Endothelial cell of umbilical vein (primary cell): Measurements from ENCODE around the gene OSBPL10. TPM values are rescaled to one million over a fixed set of nuclear protein-coding genes. Genes with fewer than 3 reads are reported as not detected.

Experiments used
- BruUV-seq: library from RNA; stranded (reverse); fragments of 400-500 nt; replicated peaks from 2 replicates; lab custom pipeline; 2021; lab: Mats Ljungman, UMichigan
- CTCF ChIA-PET: fragments of 300-600, 350-600 bp; sonication (Branson Sonifier 250); formaldehyde crosslinking; loops from one replicate; lab custom pipeline; 2021; ENCODE audit warnings: antibody characterized with exemption, inconsistent platforms; lab: Charles Lee
- POLR2A ChIA-PET: fragments of 300-600, 350-600 bp; sonication (Branson Sonifier 250); formaldehyde crosslinking; loops from one replicate; lab custom pipeline; 2021; ENCODE audit warnings: antibody characterized with exemption, inconsistent platforms; lab: Charles Lee
- DNase-seq: peaks from one replicate; pipeline ENCODE4 v3.0.0-alpha.2; 2011; ENCODE audit warnings: low read depth, low spot score
- FAIRE-seq: peaks from 2 replicates; lab custom pipeline; 2011; peaks lifted over from hg19 to GRCh38; lab: Jason Lieb, UNC
- H2AFZ ChIP-seq: 2 replicates; pipeline ENCODE4 v1.6.0; 2012; ENCODE audit warnings: low read depth, low read length, control low read depth, inconsistent platforms
- H3K27ac ChIP-seq: 2 replicates; pipeline ENCODE4 v1.5.1; 2011; ENCODE audit warnings: low read depth, mild to moderate bottlenecking, control low read depth, low read length, moderate library complexity; ENCODE audit not compliant: insufficient read depth
- H3K27me3 ChIP-seq, 2 experiments: 2 replicates each; pipeline versions ENCODE4 v1.6.0 to v1.6.1; 2011; ENCODE audit warnings: low read length in 2 of 2, mixed read lengths in 1 of 2; ENCODE audit not compliant: control insufficient read depth in 2 of 2, insufficient read depth in 2 of 2
- H3K36me3 ChIP-seq, 2 experiments: 2 replicates in 1 of 2; 3 replicates in 1 of 2; pipeline ENCODE4 v1.5.1; 2011; ENCODE audit warnings: low read length in 2 of 2, mild to moderate bottlenecking in 1 of 2, moderate library complexity in 1 of 2; ENCODE audit not compliant: control insufficient read depth in 2 of 2, insufficient read depth in 2 of 2; ENCODE audit errors: extremely low read depth in 1 of 2
- H3K4me1 ChIP-seq: 3 replicates; pipeline ENCODE4 v1.5.1; 2011; ENCODE audit warnings: mild to moderate bottlenecking, low read length; ENCODE audit not compliant: control insufficient read depth, insufficient read depth; ENCODE audit errors: extremely low read depth
- H3K4me2 ChIP-seq: 2 replicates; pipeline ENCODE4 v1.6.1; 2011; ENCODE audit warnings: low read length, control low read depth, mixed read lengths; ENCODE audit not compliant: insufficient read depth
- H3K4me3 ChIP-seq, 3 experiments: fragments of 200-600 bp in 1 of 3; sonication (generic), shearing (Covaris generic) in 1 of 3; replicated peaks in 1 of 3; 2 replicates each; pipeline ENCODE4 v1.5.1; 2011 to 2016; ENCODE audit warnings: control low read depth in 3 of 3, low read length in 3 of 3, mild to moderate bottlenecking in 2 of 3, inconsistent platforms in 1 of 3, low read depth in 1 of 3, moderate library complexity in 1 of 3; ENCODE audit not compliant: insufficient read depth in 1 of 3
- H3K79me2 ChIP-seq: 2 replicates; pipeline ENCODE4 v1.6.0; 2012; ENCODE audit warnings: low read length, inconsistent platforms; ENCODE audit not compliant: control insufficient read depth, insufficient read depth
- H3K9ac ChIP-seq: replicated peaks from 2 replicates; pipeline ENCODE3; 2011; ENCODE audit warnings: low read length, control low read depth; ENCODE audit not compliant: insufficient read depth; ENCODE audit errors: extremely low read depth
- H3K9me1 ChIP-seq: replicated peaks from 3 replicates; pipeline ENCODE4 v1.6.0; 2011; ENCODE audit warnings: mild to moderate bottlenecking, low read length; ENCODE audit not compliant: control insufficient read depth, insufficient read depth; ENCODE audit errors: extremely low read depth
- H3K9me3 ChIP-seq: replicated peaks from 2 replicates; pipeline ENCODE4 v1.5.1; 2012; ENCODE audit warnings: low read length, inconsistent platforms; ENCODE audit not compliant: control insufficient read depth, insufficient read depth
- H4K20me1 ChIP-seq: replicated peaks from 2 replicates; pipeline ENCODE3; 2011; ENCODE audit warnings: mild to moderate bottlenecking, low read length; ENCODE audit not compliant: control insufficient read depth, insufficient read depth; ENCODE audit errors: extremely low read depth
- EZH2 ChIP-seq: IDR thresholded peaks from 2 replicates; pipeline ENCODE4 v1.6.1; 2012; ENCODE audit warnings: borderline replicate concordance, low read depth, mild to moderate bottlenecking, moderate library complexity, low read length, inconsistent platforms; ENCODE audit not compliant: severe bottlenecking
- FOS ChIP-seq: IDR thresholded peaks from 2 replicates; pipeline ENCODE4 v1.6.1; 2011; ENCODE audit warnings: mild to moderate bottlenecking, low read length, moderate library complexity, borderline replicate concordance; ENCODE audit not compliant: insufficient read depth
- GATA2 ChIP-seq: IDR thresholded peaks from 2 replicates; pipeline ENCODE4 v1.7.0; 2011; ENCODE audit warnings: low read depth, mild to moderate bottlenecking, moderate library complexity, mixed read lengths, low read length; ENCODE audit not compliant: insufficient read length, insufficient read depth
- JUN ChIP-seq: IDR thresholded peaks from 2 replicates; pipeline ENCODE4 v1.6.1; 2011; ENCODE audit warnings: borderline replicate concordance, low read depth; ENCODE audit not compliant: insufficient read length, insufficient read depth
- MYC ChIP-seq: IDR thresholded peaks from one replicate; pipeline ENCODE4 v1.6.1; 2011; ENCODE audit warnings: mild to moderate bottlenecking, low read depth, low read length
- POLR2A ChIP-seq: IDR thresholded peaks from 2 replicates; pipeline ENCODE4 v1.6.1; 2012; ENCODE audit warnings: low read depth, mild to moderate bottlenecking, control low read depth, low read length
- POLR2AphosphoS5 ChIP-seq: IDR thresholded peaks from 2 replicates; pipeline ENCODE4 v1.6.1; 2012; ENCODE audit warnings: low read depth, mild to moderate bottlenecking, control low read depth, low read length, moderate library complexity; ENCODE audit not compliant: insufficient read depth
- dilution Hi-C: fragments of 300-500 bp; cut with MboI; formaldehyde crosslinking; loops from one replicate; pipeline ENCODE4 v1.15.0; 2019; ENCODE audit warnings: low sequenced_read_pairs; ENCODE audit not compliant: extremely low pct_ligation_motif_present
- intact Hi-C: fragments of 100-400 bp; cut with micrococcal nuclease; formaldehyde crosslinking; loops from one replicate; pipeline ENCODE4 v1.10.0; 2022
- polyA plus RNA-seq, 4 experiments: library from polyadenylated mRNA; depleted of rRNA in 3 of 4; stranded (reverse) in 3 of 4; unstranded in 1 of 4; fragments of >200 nt; gene quantifications; 2 replicates each; pipeline versions ENCODE4 v1.2.1 to v1.2.3, GENCODE V29; 2011 to 2012; ENCODE audit warnings: missing spikeins in 1 of 4
- total RNA-seq: library from RNA; stranded (reverse); gene quantifications from 2 replicates; pipeline ENCODE4 v1.2.3, GENCODE V29; 2021
- TF ChIP-seq, protein P1 (sequence below): IDR thresholded peaks from 2 replicates; pipeline ENCODE4 v1.6.1; 2011; ENCODE audit not compliant: insufficient read depth, insufficient read length
- TF ChIP-seq, protein P2 (sequence below), 2 donors: IDR thresholded peaks; 1 replicate in 1 of 2; 2 replicates in 1 of 2; pipeline ENCODE4 v1.5.1; 2011; ENCODE audit warnings: low read length in 2 of 2, mild to moderate bottlenecking in 2 of 2, moderate library complexity in 2 of 2, control low read depth in 1 of 2, inconsistent platforms in 1 of 2, low read depth in 1 of 2; ENCODE audit not compliant: insufficient read depth in 1 of 2; ENCODE audit errors: extremely low read depth in 1 of 2

OSBPL10 gene
- total and polyA plus RNA-seq, 2 donors (not counting 3 experiments of a cell fraction or from before 2014, with no cell fraction given): 10.8 to 47.6 TPM

DNA sequence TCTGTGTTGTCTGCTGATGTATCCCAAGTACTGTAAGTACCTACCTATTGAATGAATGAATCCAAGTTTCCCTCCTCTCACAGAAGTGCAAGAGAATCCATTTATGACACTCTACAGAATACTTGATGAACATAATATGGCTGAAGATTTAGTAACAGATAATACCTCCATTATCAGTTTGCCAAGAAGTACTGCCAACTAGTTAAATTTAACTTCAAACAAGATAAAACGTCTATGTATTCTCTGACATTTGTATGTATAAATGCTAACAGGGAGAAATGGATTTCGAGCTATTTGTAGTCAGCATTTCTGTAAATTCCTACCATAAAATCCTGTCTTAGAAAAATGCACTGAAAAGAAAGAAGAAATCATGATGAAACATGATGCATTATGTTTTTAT is 230.7 kb downstream of the OSBPL10 start:
- Histone ChIP-seq H3K4me1 (no peaks in the 10 kb centered on the region), H3K79me2 (no peaks in the 10 kb centered on the region), H3K9me3 (no peaks in the 10 kb centered on the region), H4K20me1 (no peaks in the 10 kb centered on the region), H3K27me3 (no peaks in the 10 kb centered on the region), H3K9ac (no peak overlapping the region), H3K9me1 (no peaks in the 10 kb centered on the region), H2AFZ (no peak overlapping the region), H3K36me3 (no peaks in the 10 kb centered on the region), H3K27ac (no peak overlapping the region), H3K4me3 (no peak overlapping the region), H3K4me2 (no peak overlapping the region)
- no TSS peak for BruUV-seq
- ChIA-PET CTCF (interaction anchor here (3.5 kb wide), 1 partner anchor 18 kb away, joined by 10 read pairs; no protein-coding TSS in a partner anchor), POLR2A (no interaction called here)
- no peak for TF ChIP-seq GATA2
- TF ChIP-seq JUN: no peak
- TF ChIP-seq POLR2AphosphoS5: no peak
- no peak for TF ChIP-seq POLR2A
- TF ChIP-seq, protein P1, sequence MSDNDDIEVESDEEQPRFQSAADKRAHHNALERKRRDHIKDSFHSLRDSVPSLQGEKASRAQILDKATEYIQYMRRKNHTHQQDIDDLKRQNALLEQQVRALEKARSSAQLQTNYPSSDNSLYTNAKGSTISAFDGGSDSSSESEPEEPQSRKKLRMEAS: no peak
- no peak for TF ChIP-seq FOS
- TF ChIP-seq, protein P2, sequence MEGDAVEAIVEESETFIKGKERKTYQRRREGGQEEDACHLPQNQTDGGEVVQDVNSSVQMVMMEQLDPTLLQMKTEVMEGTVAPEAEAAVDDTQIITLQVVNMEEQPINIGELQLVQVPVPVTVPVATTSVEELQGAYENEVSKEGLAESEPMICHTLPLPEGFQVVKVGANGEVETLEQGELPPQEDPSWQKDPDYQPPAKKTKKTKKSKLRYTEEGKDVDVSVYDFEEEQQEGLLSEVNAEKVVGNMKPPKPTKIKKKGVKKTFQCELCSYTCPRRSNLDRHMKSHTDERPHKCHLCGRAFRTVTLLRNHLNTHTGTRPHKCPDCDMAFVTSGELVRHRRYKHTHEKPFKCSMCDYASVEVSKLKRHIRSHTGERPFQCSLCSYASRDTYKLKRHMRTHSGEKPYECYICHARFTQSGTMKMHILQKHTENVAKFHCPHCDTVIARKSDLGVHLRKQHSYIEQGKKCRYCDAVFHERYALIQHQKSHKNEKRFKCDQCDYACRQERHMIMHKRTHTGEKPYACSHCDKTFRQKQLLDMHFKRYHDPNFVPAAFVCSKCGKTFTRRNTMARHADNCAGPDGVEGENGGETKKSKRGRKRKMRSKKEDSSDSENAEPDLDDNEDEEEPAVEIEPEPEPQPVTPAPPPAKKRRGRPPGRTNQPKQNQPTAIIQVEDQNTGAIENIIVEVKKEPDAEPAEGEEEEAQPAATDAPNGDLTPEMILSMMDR (IDR thresholded peaks at IDR 0.05; ENCODE audit: extremely low read depth in 1 of 2, insufficient read depth in 1 of 2, low read depth in 1 of 2, low read length in 2 of 2): no peak
- no peak for TF ChIP-seq MYC
- TF ChIP-seq EZH2: no peak
- dilution Hi-C loops (no loop called here), intact Hi-C loops (no loop called here)
- FAIRE-seq (no peak), DNase-seq (no peak)
